Stimulated activated CD4-positive, alpha-beta T cell treated with anti-CD3 and anti-CD28 coated beads, Interleukin-2, amount 100 ng/mL, for 4 hours (primary cell): ENCODE results near the gene NOTO.
"Not testable (repeated sequence)": the region's sequence is repeated elsewhere in the genome, so short reads cannot be mapped to it uniquely, and the experiment has no call there.

ENCODE experiments used
- DNase-seq: peaks from one replicate; pipeline ENCODE4 v3.0.0-alpha.2; 2020; ENCODE audit warnings: low read depth

NOTO gene

DNA sequence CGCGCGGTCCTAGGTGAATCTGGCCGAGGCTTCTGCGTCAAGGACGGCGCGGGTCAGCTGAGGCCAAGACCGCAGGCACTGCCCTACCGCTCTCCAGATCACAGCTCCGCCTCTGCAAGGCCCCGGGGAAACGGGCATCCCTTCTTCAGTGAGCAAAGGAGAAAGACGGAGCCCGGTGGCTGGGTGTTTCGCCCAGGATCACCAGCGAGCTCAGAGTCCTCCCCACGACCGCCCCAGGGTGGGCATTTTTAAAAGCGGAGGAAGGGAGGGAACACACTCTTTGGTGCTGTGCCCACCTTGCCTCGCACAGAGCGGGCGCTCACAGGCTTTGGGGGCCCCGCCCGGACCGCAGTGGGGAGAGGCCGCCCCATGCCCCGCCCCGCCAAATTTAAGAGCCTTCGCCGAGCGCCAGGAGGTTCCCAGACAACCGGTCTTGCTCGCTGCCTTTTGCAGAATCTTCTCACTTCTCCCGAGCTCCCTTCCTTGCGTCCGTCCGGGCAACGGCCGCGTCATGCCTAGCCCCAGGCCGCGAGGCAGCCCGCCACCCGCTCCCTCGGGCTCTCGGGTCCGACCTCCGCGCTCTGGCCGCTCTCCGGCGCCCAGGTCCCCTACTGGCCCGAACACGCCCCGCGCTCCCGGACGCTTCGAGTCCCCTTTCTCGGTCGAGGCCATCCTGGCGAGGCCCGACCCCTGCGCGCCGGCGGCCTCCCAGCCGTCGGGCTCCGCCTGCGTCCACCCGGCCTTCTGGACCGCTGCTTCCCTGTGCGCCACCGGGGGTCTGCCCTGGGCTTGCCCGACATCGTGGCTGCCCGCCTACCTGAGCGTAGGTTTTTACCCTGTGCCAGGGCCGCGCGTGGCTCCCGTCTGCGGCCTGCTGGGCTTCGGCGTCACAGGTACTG, at the start of gene NOTO:
Gene NOTO (plus strand): TSS at position 419 of the 899 bp plus-strand sequence. CDS start 93 bp downstream, at position 512.
- no peak for DNase-seq

DNA sequence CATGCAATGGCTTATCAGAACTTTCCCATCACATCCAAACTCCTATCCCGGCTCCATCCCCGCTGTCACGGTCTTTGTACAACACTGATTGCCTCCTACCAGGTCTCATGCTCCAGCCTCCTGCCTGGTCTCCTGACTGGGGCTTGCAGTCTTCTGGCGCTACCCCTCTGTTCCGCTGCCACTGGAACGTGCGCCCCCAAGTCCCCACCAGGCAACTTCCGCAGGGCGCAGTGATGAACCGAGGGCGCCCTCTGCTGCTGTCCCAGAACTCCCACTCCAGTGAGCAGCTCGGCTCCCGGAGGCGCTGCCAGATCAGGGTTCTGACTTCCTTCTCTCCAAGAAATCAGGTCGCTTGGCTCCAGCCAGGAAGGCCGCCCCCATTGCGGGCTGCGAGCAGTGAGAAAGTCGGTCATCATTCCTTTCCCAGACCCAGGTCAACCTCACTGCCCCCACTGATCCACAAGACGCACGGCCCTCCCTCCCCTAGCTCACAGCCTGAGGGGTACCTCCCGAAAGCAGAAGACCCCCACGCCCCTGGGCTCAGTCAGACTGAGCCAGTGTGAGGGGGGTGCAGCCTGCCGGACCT, 45.7 kb upstream of the NOTO start:
- DNase-seq: no peak

DNA sequence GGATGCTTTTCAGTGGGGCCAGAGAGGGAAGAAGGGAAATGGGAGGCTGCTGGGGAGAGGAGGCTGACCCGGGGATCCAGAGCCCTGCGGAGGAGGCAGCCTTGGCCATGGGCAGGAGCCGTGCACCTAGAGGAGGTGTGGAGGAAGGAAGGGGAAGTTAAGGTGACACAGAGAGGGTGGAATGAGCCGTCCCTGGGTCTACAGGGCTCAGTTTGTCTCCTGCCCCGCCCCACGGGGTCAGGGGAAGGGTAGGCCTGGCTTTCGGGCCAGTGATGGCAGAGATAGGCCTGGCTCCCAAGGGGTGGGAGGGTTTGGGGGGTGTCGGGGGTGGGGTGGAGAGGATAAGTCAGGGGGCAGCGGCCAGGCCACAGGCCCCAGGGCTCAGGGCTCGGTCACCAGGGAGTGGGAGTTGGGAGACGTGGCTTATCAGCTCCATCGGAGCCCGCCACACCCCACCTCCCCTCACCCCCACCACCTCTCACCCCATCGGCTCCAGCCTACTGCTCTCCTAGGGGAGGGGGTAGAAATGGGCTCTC, 39.5 kb upstream of the NOTO start:
- no peak for DNase-seq

DNA sequence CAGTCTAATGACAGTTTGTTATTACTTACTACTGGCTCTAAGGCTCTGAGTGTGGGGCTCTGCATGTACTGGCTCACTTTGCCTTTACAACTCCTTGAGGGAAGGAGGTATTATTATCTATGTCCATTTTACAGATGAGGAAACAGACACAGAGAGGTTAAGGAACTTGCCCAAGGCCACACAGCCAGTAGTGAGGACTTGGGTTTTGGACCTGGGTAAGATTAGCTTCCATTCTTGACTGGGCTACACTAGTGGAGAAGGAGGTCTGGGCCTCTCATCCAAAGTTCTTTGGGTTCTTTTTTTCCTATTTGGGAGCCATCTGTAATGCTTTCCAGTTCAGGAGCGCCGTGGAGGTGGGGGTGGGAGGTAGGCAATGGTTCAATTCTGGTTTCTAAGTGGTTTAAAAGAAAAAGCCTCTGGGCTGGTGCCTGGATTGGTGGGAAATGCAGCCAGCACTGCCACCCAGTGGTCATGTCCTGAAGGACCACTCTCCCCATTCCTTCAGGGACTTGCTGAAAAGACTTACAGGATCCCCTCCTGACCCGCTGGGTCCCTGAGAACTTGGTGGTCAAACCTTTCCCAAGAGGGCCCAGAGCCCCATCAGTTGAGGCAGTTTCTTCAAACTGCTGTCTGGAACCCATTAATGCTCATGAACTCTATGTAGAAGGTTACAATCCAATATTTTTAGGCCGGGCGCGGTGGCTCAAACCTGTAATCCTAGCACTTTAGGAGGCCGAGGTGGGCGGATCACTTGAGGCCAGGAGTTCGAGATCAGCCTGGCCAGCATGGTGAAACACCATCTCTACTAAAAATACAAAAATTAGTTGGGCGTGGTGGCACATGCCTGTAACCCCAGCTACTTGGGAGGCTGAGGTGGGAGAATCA, 38.6 kb upstream of the NOTO start:
- DNase-seq: peak; percentile 46

DNA sequence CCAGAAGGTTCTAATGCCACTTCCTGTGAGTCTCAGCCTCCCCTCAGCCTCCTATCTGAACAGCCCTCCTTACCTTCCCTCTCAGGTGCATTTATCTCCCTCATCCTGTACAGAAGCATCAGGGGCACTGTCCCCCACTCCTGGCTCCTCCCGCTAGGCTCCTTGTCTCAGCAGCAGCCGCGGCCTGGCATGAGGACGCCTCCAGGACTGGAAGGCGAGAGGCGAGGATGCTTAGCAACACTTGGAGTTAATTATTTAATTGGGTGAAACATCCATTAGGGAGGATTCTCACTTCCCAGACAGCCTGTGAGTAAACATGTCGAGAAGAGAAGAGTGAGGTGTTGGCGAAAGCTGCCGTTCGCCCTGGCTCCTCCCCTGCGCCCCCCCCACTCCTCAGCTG, 36.4 kb upstream of the NOTO start:
- not testable (repeated sequence) for DNase-seq

- not testable (repeated sequence) for DNase-seq
Measured at GRCh38 chr2:73166813-73167212, 35.6 kb upstream of the NOTO start.

- not testable (repeated sequence) for DNase-seq
Measured at GRCh38 chr2:73168348-73168747, 34.0 kb upstream of the NOTO start.

GRCh38 chr2:73170341-73170740, 32.0 kb upstream of the NOTO start:
- DNase-seq: not testable (repeated sequence)

GRCh38 chr2:73172963-73173362, 29.4 kb upstream of the NOTO start:
- peak; percentile 26 for DNase-seq

- no peak for DNase-seq
Measured at GRCh38 chr2:73173781-73174180, 28.6 kb upstream of the NOTO start.

GRCh38 chr2:73174244-73174643, 28.1 kb upstream of the NOTO start:
- no peak for DNase-seq

DNA sequence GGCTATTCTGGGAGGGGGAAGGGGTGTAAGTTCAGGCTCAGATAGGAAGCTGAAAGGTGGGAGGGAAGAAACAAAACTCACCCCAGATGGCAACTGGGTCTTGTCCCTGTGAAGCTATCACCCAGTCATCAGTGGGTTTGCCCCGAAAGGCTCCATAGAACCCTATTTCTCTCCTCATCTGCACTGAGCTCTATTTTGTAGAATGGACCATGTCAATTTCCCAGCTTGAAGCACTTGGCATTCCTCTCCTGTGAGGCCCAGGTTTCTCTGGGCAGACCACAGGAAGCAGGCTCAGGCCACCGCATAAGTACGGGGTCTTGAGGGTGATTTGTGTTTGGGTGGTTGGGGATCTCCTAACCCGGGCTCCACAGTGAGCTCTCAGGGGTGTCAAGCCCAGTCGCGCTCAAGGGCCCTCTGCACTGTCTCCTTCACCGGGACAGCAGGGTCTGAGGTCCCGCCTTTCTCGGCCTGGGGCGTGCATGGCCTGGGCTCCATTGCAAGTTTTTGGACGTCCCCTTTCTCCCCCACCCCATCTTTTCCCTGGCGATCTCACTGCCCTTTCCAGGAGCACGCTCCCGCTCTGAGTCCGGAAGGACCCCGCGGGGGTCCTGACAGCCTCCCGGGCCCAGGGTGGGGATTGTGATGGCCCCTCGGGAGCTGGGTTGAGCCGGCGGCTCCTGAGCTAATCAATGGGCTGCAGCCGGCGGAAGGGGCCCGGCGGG, 27.3 kb upstream of the NOTO start:
- DNase-seq: no peak

GRCh38 chr2:73175663-73176204, 26.6 kb upstream of the NOTO start:
- peak; percentile 53 for DNase-seq

- DNase-seq: no peak
Measured at GRCh38 chr2:73176205-73176880, 26.0 kb upstream of the NOTO start.

- DNase-seq: peak; percentile 85
Measured at GRCh38 chr2:73176881-73177644, 25.3 kb upstream of the NOTO start.

- no peak for DNase-seq
Measured at GRCh38 chr2:73177645-73178255, 24.6 kb upstream of the NOTO start.

GRCh38 chr2:73185965-73186364, 16.4 kb upstream of the NOTO start:
- no peak for DNase-seq

GRCh38 chr2:73187549-73187948, 14.8 kb upstream of the NOTO start:
- no peak for DNase-seq

DNA sequence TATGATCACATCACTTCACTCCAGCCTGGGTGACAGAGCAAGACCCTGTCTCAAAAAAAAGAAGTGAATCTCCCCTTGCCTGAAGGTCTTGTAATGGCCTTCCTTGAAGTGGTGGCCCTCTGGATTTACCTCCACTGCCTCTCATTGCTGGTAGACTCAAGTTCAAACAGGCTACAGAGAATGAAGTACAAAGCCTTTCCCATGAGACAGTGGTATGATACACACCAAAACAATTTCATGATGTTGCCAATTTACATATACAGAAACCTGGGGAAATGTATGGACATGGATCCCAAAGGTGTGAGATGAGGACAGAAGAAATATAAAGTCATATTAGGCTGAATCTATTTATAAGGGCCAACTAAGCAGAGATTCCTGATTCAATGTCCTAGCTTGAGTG, 4.8 kb upstream of the NOTO start:
- DNase-seq: no peak
